NCI-H82 treated with DMSO at 0.1 percent for 48 hours (cell line): Measurements from ENCODE around the gene TRAPPC3.
"Not testable (repeated sequence)": the region's sequence is repeated elsewhere in the genome, so short reads cannot be mapped to it uniquely, and the experiment has no call there.

ENCODE experiments used
- DNase-seq: peaks from one replicate; lab custom pipeline; 2025; ENCODE audit not compliant: unreplicated experiment; lab: John Stamatoyannopoulos, UW

TRAPPC3 gene

GRCh38 chr1:36166938-36167905, 17.9 kb upstream of the TRAPPC3 start:
- DNase-seq: no peak

- no peak for DNase-seq
Observed at GRCh38 chr1:36166136-36166535, 16.9 kb upstream of the TRAPPC3 start.

GRCh38 chr1:36165145-36165544, 15.9 kb upstream of the TRAPPC3 start:
- no peak for DNase-seq

GRCh38 chr1:36164361-36164760, 15.1 kb upstream of the TRAPPC3 start:
- DNase-seq: no peak

GRCh38 chr1:36163426-36163825, 14.1 kb upstream of the TRAPPC3 start:
- no peak for DNase-seq

GRCh38 chr1:36162680-36163239, 13.5 kb upstream of the TRAPPC3 start:
- DNase-seq: no peak

- DNase-seq: no peak
Observed at GRCh38 chr1:36161641-36162531, 12.6 kb upstream of the TRAPPC3 start.

- DNase-seq: no peak
Observed at GRCh38 chr1:36160949-36161485, 11.7 kb upstream of the TRAPPC3 start.

GRCh38 chr1:36160388-36160948, 11.2 kb upstream of the TRAPPC3 start:
- DNase-seq: no peak

- no peak for DNase-seq
Observed at GRCh38 chr1:36159614-36160387, 10.5 kb upstream of the TRAPPC3 start.

- DNase-seq: not testable (repeated sequence)
Observed at GRCh38 chr1:36158827-36159252, 9.6 kb upstream of the TRAPPC3 start.

- DNase-seq: no peak
Observed at GRCh38 chr1:36157973-36158826, 8.9 kb upstream of the TRAPPC3 start.

- DNase-seq: peak; percentile 36
Observed at GRCh38 chr1:36157115-36157903, 8.0 kb upstream of the TRAPPC3 start.

- no peak for DNase-seq
Observed at GRCh38 chr1:36156329-36157114, 7.2 kb upstream of the TRAPPC3 start.

GRCh38 chr1:36155408-36156328, 6.4 kb upstream of the TRAPPC3 start, which contains the start of gene MAP7D1:
TSS of gene MAP7D1 (plus strand) at chr1:36156160. CDS start at chr1:36156418, 258 bp downstream.
- peak; percentile 29 for DNase-seq

GRCh38 chr1:36154765-36155407, 5.6 kb upstream of the TRAPPC3 start:
- no peak for DNase-seq
